GM21529 (cell line): ENCODE measurements around the gene KRT83.
"Not testable (repeated sequence)": the region's sequence is repeated elsewhere in the genome, so short reads cannot be mapped to it uniquely, and the experiment has no call there.

Source experiments
- ATAC-seq: cut with Tn5 transposase; IDR thresholded peaks from one replicate; pipeline ENCODE4 v1.9.1; 2021; ENCODE audit not compliant: unreplicated experiment

KRT83 gene

GRCh38 chr12:52311285-52311648, 9.9 kb downstream of the KRT83 start:
- ATAC-seq = no peak

DNA sequence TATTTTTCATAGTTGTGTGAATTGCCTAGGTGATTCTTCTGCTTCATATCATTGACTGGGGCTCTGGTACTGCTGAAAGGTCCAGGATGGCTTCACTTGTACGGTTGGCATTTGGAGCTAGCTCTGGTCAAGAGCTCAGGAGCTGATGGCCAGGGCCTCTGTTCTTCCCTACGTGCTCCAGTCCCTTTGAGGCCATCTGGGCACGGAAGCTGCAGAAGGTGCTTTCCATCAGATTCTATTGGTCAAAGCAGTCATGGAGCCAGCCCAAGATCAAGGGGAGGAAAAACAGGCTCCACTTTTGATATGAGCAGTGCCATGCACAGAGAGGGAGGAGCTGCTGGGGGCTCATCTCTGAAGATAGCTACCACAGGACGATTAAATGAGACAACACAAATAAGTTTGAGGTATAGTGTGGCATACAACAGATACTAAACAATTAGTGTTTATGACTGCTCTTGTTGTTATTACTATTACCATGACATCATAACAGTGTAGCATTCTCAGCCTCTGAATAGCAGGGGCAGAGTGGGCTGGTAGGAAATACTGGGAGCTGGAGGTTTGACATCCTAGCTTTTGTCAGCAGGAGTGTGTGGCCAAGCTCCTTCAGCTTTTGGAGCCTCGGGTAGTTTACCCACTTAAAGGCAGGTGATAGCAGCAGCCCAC, 10.4 kb downstream of the KRT83 start:
- no peak for ATAC-seq

DNA sequence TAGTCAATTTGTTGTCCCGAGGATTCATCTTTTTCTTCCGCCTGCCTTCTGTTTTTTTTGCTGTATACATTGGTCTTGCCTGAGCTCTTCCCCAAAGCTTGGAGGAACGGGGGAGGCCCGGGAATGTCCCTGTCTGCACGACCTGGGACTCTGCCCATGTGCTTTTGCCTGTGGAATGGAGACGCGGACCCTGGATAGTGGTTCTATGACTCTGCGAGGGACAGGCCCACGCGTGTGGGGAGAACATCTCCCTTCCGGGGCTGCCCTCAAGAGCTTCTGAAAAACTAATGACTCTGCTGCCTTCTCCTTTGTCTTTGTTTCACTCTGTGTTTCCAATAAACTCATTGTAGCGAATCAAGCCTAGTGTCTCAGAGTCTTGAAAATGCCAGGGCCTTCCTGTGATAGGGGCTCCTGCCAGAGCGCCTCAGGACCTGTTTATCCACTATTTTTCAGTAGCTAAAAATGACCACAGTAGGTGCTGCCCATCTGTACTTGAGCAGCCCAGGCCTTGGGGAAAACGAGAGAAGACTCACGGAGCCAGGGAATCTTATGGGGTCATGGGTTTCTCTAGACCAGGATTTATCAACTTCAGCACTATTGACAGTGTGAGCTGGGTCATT, 12.3 kb downstream of the KRT83 start:
- no peak for ATAC-seq

DNA sequence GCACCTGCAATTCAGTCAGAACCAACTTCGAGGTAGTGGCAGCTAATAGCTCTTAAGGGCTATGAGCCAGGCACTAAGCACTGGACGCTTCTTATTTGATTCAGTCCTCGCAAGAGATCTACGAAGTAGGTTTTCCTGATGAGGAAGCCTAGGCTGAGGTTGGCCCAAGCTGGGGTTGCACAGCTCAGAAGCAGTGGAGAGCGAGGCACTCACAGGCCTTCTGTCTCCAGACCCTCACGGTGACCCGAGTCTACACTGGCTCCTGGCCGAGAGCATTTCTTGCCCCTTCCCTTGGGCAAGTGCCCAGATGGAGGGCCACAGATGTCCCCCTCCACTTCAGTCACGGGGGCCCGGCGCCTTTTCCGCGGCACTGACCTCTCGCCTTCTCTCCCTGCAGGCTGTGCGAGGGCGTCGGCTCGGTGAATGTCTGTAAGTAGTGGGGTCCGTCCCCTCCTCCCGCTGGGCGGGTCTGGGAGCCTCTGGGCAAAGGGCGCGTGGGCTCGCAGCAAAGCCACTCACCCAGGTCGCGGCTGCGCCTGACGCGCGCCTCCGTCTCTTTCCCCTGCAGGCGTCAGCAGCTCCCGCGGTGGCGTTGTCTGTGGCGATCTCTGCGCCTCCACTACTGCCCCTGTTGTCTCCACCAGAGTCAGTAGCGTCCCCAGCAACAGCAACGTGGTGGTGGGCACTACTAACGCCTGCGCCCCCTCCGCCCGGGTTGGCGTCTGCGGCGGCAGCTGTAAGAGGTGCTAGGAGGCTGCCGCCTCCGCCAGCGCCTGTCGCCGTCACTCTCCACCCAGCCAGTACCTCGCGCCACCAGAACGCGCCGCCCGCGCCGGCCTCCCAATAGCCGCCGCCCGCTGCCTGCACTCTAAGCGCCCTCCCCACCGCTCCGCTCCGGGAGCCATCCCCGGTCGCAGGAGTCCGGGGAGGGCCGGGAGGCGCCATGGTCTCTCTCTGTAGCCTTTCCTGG, 13.1 kb downstream of the KRT83 start:
- ATAC-seq = no peak

DNA sequence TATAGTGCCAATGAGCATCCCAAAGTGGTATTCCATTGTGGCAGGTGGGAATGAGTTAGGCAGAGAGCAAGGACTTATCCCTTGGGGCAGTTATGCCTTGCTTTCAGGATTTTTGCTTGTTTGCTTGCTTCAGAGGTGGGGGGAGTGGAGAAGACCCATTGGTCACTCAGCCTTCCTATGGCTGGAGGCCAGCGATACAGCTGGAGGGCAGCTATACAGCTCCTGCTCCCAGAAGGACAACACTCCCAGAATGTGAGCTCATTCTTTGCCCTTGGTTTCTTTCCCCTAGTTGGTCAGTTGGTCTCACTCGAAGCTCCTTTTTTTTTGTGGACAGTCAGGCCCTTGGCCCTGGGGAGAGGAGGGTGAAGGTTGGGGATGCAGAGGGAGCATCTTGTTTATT, 14.5 kb downstream of the KRT83 start:
- no peak for ATAC-seq

DNA sequence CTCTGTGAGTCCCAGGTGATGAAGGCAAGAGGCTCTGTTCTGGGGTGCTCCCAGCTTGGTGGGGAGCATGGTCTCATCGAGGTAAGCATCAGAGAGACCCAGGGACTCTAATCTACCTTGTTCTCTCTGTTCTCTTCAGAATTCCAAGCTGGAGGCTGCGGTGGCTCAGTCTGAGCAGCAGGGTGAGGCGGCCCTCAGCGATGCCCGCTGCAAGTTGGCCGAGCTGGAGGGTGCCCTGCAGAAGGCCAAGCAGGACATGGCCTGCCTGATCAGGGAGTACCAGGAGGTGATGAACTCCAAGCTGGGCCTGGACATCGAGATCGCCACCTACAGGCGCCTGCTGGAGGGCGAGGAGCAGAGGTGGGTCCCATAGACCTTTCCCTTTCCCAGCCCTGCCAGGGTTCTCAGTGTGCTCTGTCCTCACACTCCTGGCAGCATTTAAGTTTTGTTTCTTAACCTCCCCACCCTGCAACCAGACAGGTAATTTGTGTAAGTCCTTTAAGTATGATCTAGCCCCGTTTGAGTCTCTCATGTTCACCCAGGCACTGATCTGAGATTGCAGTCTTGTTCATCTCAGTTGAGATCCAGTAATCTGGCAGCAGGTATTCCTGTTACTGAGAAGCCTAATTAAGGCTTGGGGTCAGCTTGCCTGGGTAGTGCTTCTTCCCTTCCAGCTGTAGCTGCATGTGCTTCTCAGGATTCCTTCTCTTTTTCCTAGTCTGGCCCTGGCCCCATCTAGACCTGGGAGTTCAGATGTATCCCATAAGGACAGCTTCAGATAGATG, 15.1 kb downstream of the KRT83 start:
- no peak for ATAC-seq

DNA sequence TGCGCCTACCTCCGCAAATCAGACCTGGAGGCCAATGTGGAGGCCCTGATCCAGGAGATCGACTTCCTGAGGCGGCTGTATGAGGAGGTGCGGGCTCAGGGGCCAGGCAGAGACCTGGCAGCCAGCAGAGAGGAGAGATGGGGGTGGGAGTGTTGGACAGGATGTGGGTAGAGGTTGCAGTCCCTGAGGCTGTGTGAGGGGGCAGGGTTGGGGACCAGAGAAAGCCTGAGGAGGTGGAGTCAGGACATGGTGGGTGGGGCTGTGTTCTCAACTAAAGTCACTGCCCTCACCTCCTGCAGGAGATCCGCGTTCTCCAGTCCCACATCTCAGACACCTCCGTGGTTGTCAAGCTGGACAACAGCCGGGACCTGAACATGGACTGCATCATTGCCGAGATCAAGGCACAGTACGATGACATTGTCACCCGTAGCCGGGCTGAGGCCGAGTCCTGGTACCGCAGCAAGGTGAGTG, 16.2 kb downstream of the KRT83 start:
- peak; percentile 90 for ATAC-seq

DNA sequence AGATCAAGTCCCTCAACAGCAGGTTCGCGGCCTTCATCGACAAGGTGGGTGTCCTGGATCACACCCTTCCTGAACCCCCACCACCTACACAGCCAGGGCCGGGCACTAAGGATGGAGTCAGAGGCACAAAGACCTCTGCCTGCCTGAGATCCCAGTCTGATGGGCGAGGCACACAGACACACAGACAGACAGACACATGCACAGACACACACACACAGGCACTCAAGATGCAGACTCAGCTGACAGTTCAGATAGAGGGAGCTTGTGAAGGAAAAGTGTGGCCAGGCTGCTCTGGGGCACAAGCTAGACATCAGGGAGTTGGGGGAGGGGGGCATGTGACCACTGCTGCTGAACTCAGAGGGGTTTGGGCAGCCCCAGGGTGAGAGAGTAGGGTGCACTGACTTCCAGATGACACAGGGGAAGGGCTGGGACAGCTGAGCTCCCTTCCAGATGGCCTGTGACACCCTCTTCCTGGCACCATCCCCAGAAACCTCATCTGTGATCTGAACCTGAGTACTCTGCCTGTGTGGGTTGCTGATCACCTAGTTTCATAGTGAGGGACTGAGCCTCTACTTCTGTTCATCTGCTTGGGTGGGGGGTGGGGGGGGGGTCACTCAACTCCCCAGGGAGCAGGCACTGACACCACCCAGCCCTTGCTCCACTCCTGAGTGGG, 18.8 kb downstream of the KRT83 start:
- ATAC-seq = not testable (repeated sequence)

DNA sequence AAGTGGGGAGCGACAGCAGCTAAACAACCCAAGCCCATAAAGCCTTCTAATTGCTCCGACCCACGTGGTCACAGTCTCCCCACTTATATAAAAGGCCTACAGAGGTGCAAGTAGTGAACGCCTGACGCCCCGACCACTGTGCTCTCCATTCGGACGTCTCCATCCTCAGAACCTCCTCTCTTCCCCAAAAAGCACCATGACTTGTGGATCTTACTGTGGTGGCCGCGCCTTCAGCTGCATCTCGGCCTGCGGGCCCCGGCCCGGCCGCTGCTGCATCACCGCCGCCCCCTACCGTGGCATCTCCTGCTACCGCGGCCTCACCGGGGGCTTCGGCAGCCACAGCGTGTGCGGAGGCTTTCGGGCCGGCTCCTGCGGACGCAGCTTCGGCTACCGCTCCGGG, 19.5 kb downstream of the KRT83 start:
- ATAC-seq = not testable (repeated sequence)

DNA sequence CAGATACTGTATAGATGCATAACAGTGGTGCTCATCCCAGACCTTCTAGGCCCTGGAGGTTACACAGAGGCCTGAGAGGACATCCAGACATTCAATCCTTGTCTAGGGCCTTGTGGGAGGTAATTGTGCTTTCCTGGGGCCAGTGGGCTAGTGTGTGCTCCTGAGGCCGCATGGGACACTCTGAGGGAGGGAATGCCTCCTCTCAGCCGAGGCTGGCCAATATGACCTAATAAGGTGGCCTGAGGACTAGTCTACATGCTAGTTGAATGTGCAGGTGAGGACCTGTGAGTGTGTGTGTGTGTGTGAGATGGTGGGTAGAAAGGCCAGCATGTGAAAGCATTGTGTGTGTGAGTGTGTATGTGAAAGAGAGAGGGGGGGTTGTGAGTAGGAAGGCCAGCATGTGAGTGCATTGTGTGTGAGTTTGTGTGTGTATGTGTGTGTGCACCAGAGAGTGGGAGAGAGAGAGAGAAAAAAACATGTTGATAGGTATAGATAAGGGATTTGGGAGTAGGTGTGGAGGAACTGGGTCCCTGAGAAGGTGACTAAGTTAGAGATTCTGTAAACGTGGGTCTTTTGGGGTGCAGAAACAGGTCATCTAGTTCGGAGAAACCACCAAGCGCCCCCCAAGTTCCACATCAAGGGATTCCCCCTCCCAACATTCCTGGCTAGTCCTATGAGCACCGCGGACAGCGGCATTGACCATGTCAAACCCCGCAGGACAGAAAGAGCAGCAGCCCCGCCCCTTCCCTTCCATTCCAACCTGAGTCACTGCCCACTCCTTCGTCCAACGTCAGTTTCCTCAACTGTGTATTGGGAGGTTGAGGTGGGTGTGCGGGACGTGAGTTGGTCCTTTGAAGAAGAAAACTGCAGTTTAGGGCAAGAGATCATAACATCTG, 20.2 kb downstream of the KRT83 start:
- ATAC-seq = no peak

DNA sequence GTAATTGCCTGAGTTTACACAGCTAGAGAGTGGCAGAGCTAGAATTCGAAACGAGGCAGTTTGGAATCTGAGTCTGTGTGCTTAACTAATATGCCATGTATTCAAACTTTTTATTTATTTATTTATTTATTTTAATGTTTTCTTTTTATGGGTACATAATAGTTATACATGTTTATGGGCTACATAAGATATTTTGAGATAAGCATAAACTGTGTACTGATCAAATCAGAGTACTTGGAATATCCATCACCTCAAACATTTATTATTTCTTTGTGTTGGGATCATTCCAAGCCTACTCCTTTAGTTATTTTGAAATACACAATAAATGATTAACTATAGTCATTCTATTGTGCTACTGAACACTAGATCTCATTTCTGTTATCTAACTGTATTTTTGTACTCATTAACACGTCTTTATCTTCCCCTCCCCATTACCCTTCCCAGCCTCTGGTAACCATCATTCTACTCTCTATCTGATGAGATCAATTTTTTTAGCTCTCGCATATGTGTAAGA, 22.5 kb downstream of the KRT83 start:
- ATAC-seq = no peak

DNA sequence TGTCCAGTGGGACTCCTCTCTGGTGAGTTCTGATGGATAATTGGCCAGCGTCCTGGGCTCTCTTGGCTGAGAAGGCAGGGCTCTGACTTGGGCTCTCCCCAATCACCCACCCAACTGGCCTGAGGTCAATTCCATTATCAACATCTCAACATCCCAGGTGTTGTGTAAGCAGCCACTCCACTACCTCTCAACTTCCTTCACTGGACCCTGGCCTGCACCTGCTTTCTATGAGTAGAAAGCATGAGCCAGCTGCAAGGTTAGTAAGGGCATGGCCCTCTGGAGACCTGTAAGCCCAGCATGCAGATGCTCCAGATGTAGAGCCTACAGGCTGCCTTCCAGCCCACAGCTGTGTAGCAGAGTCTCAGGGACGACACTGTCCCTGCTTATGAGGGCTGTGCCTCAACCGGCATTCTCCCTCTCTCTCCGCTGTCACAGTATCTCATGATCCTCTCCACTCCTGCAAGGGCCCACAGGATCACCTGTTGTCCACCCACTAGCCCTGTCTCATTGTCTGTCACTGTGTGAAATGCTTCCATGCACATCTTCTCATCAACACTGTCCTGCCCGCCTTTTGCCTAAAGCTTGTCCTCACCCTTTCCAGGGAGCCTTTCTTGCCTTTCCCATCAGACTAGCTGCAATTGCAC, 24.5 kb downstream of the KRT83 start:
- ATAC-seq = no peak

DNA sequence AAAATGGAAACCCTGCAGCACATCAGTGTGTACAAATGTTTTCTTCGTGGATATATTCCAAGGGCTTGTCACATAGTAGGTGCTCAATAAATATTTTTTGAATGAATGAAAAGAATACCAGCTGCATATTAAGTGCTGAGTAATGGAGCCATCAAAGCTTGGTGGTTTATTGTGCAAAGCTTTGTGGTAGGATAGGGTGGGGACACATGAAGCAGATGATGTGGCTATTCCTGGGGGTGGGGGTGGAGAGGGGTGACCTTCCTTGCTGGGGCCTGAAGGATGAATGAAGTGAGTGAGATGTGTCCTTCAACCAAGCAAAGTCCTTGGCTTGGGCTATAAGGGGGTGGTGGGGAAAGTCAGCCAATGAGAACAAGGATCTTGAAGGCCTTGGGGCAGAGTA, 25.5 kb downstream of the KRT83 start:
- ATAC-seq = no peak

DNA sequence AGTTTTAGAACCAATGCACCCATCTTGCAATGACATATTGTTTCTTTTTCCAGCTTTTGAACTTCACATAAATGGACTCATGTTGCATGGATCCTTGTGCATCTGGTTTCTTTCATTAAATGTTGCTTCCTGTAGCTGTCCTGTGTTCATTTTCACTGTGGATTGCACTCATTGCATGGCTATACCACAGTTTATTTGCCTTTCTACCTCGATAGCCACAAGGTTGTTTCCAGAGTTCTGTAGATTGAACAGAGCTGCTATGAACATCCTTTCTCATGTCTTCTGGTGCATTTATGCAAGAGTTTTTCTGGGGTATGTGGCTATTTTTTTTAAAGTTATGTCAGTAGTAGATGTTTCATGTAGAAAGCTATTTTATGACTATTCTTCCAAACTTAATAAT, 26.4 kb downstream of the KRT83 start:
- no peak for ATAC-seq

DNA sequence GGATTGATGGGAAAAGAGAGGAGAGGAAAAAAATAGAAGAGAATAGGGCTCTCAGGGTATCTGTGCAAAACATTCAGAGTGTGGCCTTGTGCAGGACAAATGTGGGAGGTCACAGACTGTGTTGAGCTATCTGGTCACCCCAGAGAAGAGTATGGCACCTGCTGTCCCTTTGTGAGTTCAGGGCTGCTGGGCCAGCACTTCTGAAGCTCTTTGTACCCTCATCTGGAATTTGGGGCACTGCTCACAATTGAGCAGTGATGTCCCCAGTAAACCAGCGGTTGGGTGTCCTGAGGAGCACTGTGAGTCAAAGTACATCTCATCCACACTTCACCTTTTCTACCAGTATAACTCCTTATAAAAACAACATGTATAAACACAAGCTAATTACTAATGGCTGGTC, 27.3 kb downstream of the KRT83 start:
- ATAC-seq = no peak

- ATAC-seq = no peak
Observed at GRCh38 chr12:52291267-52291935, 29.8 kb downstream of the KRT83 start, which contains the start of gene KRT81. TSS of gene KRT81 (minus strand) at chr12:52291534. CDS start at chr12:52291465, 69 bp downstream.

- not testable (repeated sequence) for ATAC-seq
Observed at GRCh38 chr12:52290483-52291134, 30.6 kb downstream of the KRT83 start.
